ENCODE data around the gene KPNB1.
A peak's percentile ranks its signal among the peaks of the same experiment; 100 is the strongest.

Gene KPNB1

DNA sequence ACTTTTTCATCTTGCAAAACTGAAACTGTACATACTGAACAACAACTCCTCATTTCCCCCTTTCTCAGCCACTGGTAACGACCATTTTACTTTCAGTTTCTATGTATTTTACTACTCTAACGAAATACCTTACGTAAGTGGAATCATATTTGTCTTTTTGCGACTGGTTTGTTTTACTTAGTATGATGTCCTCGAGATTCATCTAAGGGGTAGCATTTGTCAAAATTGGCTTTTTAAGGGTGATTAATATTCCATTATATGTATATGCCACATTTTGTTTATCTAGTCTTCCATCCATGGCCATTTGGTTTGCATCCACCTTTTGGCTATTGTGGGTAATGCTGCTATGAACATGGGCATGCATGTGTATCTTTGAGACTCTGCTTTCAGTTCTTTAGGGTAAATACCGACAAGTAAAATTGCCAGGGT, 10.4 kb downstream of the KPNB1 start:
- TF ChIP-seq, protein P1, sequence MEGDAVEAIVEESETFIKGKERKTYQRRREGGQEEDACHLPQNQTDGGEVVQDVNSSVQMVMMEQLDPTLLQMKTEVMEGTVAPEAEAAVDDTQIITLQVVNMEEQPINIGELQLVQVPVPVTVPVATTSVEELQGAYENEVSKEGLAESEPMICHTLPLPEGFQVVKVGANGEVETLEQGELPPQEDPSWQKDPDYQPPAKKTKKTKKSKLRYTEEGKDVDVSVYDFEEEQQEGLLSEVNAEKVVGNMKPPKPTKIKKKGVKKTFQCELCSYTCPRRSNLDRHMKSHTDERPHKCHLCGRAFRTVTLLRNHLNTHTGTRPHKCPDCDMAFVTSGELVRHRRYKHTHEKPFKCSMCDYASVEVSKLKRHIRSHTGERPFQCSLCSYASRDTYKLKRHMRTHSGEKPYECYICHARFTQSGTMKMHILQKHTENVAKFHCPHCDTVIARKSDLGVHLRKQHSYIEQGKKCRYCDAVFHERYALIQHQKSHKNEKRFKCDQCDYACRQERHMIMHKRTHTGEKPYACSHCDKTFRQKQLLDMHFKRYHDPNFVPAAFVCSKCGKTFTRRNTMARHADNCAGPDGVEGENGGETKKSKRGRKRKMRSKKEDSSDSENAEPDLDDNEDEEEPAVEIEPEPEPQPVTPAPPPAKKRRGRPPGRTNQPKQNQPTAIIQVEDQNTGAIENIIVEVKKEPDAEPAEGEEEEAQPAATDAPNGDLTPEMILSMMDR (IDR thresholded peaks at IDR 0.05; ENCODE audit: extremely low read depth, insufficient read depth, missing control alignments): no peak
- DNase-seq (ENCODE audit: low spot score): peak; percentile 31
- in situ Hi-C loops (cut with MboI; ENCODE audit: low pct_unique_long_range_greater_than_20kb, low sequenced_read_pairs, unreplicated experiment): no loop called here

DNA sequence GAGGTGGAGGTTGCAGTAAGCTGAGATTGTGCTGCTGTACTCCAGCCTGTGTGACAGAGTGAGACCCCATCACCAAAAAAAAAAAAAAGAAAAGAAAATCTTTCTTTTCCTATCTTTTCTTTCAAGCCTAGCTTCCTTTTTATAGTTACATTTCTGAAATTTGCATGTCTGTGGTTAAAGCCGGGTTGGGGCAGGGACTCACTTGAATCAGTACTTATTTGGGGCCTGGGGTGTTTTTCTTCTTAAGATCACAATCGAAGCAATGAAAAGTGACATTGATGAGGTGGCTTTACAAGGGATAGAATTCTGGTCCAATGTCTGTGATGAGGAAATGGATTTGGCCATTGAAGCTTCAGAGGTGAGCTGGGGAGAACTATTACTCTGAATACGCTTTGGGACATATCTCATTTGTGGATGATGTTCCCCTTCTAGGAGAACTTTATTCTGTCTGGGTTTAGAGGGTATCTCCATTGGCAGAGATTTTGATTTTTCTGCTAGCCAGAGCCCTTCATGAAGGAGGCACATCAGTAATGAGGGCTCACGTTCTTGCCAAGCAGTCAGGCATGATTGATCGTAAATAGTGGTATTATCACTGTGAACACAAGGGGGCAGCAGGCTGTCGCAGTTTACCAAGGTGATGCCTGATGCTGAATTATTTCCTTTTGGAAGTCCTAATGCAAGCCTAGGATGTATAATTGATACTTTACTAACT, 14.3 kb downstream of the KPNB1 start:
- in situ Hi-C loops (cut with MboI; ENCODE audit: low pct_unique_long_range_greater_than_20kb, low sequenced_read_pairs, unreplicated experiment): no loop called here
- peak; percentile 55 for DNase-seq (ENCODE audit: low spot score)
- TF ChIP-seq, protein P1 (IDR thresholded peaks at IDR 0.05; ENCODE audit: extremely low read depth, insufficient read depth, missing control alignments): peak; percentile 78

DNA sequence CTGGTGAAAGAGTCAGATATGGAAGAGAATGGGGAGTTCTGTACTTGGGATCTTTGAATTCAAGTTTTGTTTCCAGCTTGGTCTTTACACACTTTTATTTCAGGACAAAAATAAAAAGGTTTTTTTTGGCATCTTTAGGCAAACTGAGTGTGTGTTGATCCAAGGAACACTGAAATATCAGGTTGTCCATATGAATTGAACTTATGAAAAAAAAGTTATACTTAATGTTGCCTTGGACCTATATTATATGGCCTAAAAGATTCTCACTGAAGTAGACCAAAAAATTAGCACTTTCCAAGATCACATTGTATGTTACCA, 14.9 kb downstream of the KPNB1 start:
- no peak for DNase-seq (ENCODE audit: low spot score)
- in situ Hi-C loops (cut with MboI; ENCODE audit: low pct_unique_long_range_greater_than_20kb, low sequenced_read_pairs, unreplicated experiment): no loop called here
- TF ChIP-seq, protein P1 (IDR thresholded peaks at IDR 0.05; ENCODE audit: extremely low read depth, insufficient read depth, missing control alignments): no peak

DNA sequence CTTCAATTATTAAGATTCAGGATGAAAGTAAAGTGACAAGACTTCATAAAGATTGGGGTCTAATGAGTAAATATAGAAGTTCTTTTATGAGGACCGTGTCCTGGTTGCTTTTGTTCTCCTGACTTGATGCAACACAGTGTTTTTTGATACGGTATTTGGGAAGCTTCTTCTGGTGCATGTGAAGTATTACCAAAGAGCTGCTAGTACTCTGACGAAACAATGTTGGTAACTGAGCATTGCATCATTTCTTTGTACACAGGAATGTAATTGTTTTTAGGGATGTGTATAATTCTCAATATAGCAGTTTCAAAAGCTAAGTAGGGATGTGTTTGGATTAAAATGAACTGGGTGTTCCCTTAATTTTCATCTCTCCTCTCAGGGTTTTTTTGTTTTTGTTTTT, 15.9 kb downstream of the KPNB1 start:
- DNase-seq (ENCODE audit: low spot score): no peak
- in situ Hi-C loops (cut with MboI; ENCODE audit: low pct_unique_long_range_greater_than_20kb, low sequenced_read_pairs, unreplicated experiment): no loop called here
- TF ChIP-seq, protein P1 (IDR thresholded peaks at IDR 0.05; ENCODE audit: extremely low read depth, insufficient read depth, missing control alignments): no peak

DNA sequence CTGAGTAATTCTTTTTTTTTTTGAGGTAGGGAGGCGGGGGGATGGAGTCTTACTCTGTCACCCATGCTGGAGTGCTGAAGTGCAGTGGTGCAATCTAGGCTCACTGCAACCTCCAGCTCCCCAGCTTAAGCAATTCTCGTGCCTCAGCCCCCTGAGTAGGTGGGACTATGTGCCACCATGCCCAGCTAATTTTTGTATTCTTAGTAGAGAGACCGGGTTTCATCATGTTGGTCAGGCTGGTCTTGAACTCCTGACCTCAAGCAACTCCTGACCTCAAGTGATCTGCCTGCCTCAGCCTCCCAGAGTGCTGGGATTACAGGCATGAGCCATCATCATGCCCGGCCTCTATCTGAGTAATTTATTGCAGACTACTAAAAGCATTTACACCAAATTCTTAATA, 19.4 kb downstream of the KPNB1 start:
- TF ChIP-seq, protein P1 (IDR thresholded peaks at IDR 0.05; ENCODE audit: extremely low read depth, insufficient read depth, missing control alignments): no peak
- no peak for DNase-seq (ENCODE audit: low spot score)
- in situ Hi-C loops (cut with MboI; ENCODE audit: low pct_unique_long_range_greater_than_20kb, low sequenced_read_pairs, unreplicated experiment): no loop called here

DNA sequence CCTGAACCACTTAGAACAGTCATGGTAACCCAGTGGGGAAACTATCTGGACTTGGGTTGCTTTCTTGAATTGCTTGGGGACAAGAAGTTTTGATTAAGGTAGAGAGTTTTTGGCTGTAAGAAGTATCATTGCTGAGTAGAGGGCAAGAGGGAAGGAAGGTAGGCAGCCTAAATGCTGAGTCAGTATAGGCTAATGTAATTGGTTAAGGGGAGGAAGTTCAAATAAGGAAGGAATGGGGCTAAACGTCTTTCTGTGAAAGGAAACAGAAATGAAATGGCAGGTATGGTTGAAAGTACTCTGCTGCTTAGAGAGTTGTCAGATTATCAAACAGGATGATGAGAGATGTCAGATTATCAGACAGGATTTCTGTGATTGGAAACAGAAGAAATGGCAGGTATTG, 20.3 kb downstream of the KPNB1 start:
- DNase-seq (ENCODE audit: low spot score): no peak
- TF ChIP-seq, protein P1 (IDR thresholded peaks at IDR 0.05; ENCODE audit: extremely low read depth, insufficient read depth, missing control alignments): no peak

More for the DNA sequence above, 20.3 kb downstream of the KPNB1 start:
- in situ Hi-C loops (cut with MboI; ENCODE audit: low pct_unique_long_range_greater_than_20kb, low sequenced_read_pairs, unreplicated experiment): no loop called here

All from GM13977 (cell line).